Measurements from ENCODE around the gene CEP57L1.
"Not testable (repeated sequence)": the region's sequence is repeated elsewhere in the genome, so short reads cannot be mapped to it uniquely, and the experiment has no call there.

The CEP57L1 gene

GRCh38 chr6:109117346-109118035, 22.2 kb downstream of the CEP57L1 start:
- Mint-ChIP-seq H3K4me3 (no peak overlapping the region), H3K9me3 (no peaks in the 10 kb centered on the region), H3K27ac (no peak overlapping the region), H3K36me3 (no peaks in the 10 kb centered on the region), H3K4me1 (peaks cover 16% of the 10 kb centered on the region)
- ATAC-seq: no peak
- no peak for DNase-seq (ENCODE audit: low spot score in 2 of 2)

- Mint-ChIP-seq H3K36me3 (no peaks in the 10 kb centered on the region), H3K4me1 (peaks cover 11% of the 10 kb centered on the region), H3K4me3 (no peak overlapping the region), H3K9me3 (no peaks in the 10 kb centered on the region), H3K27ac (no peak overlapping the region)
- ATAC-seq: no peak
- no peak for DNase-seq (ENCODE audit: low spot score in 2 of 2)
These were observed 23.0 kb downstream of the CEP57L1 start for GRCh38 chr6:109118337-109118736.

GRCh38 chr6:109118871-109119354, 23.6 kb downstream of the CEP57L1 start:
- Mint-ChIP-seq H3K36me3 (no peaks in the 10 kb centered on the region), H3K9me3 (no peaks in the 10 kb centered on the region), H3K4me1 (peaks cover 11% of the 10 kb centered on the region), H3K27ac (no peak overlapping the region), H3K4me3 (no peak overlapping the region)
- ATAC-seq (no peak), DNase-seq (ENCODE audit: low spot score in 2 of 2) (no peak)

GRCh38 chr6:109121411-109121810, 26.1 kb downstream of the CEP57L1 start:
- DNase-seq (ENCODE audit: low spot score in 2 of 2) (no peak), ATAC-seq (no peak)
- peaks cover 11% of the 10 kb centered on the region for H3K4me1 Mint-ChIP-seq
- no peaks in the 10 kb centered on the region for H3K36me3 Mint-ChIP-seq
- H3K9me3 Mint-ChIP-seq: no peaks in the 10 kb centered on the region
- no peak overlapping the region for H3K27ac Mint-ChIP-seq
- H3K4me3 Mint-ChIP-seq: no peak overlapping the region

GRCh38 chr6:109124219-109124618, 28.9 kb downstream of the CEP57L1 start:
- H3K4me3 Mint-ChIP-seq: no peak overlapping the region
- H3K4me1 Mint-ChIP-seq: peaks cover 11% of the 10 kb centered on the region
- DNase-seq (ENCODE audit: low spot score in 2 of 2) (no peak), ATAC-seq (no peak)
- no peaks in the 10 kb centered on the region for H3K36me3 Mint-ChIP-seq
- H3K27ac Mint-ChIP-seq: no peak overlapping the region
- H3K9me3 Mint-ChIP-seq: no peaks in the 10 kb centered on the region

GRCh38 chr6:109125504-109125903, 30.2 kb downstream of the CEP57L1 start:
- Mint-ChIP-seq H3K27ac (no peak overlapping the region), H3K9me3 (no peaks in the 10 kb centered on the region), H3K36me3 (no peaks in the 10 kb centered on the region), H3K4me3 (no peak overlapping the region), H3K4me1 (peaks cover 11% of the 10 kb centered on the region)
- DNase-seq (ENCODE audit: low spot score in 2 of 2) (no peak), ATAC-seq (no peak)

- Mint-ChIP-seq H3K9me3 (no peaks in the 10 kb centered on the region), H3K4me1 (peaks cover 6% of the 10 kb centered on the region), H3K4me3 (no peak overlapping the region), H3K36me3 (no peaks in the 10 kb centered on the region), H3K27ac (no peak overlapping the region)
- DNase-seq (ENCODE audit: low spot score in 2 of 2): no peak
- no peak for ATAC-seq
These were observed 34.8 kb downstream of the CEP57L1 start for GRCh38 chr6:109130065-109130464.

GRCh38 chr6:109135600-109135999, 40.3 kb downstream of the CEP57L1 start:
- not testable (repeated sequence) for H3K9me3 Mint-ChIP-seq; H3K27ac Mint-ChIP-seq; H3K4me1 Mint-ChIP-seq; DNase-seq (ENCODE audit: low spot score in 2 of 2); H3K36me3 Mint-ChIP-seq; H3K4me3 Mint-ChIP-seq; ATAC-seq

GRCh38 chr6:109136039-109136438, 40.7 kb downstream of the CEP57L1 start:
- not testable (repeated sequence) for DNase-seq (ENCODE audit: low spot score in 2 of 2); H3K36me3 Mint-ChIP-seq; H3K4me1 Mint-ChIP-seq; H3K4me3 Mint-ChIP-seq; H3K9me3 Mint-ChIP-seq; H3K27ac Mint-ChIP-seq; ATAC-seq

GRCh38 chr6:109136530-109136929, 41.2 kb downstream of the CEP57L1 start:
- H3K4me3 Mint-ChIP-seq; H3K27ac Mint-ChIP-seq; DNase-seq (ENCODE audit: low spot score in 2 of 2); ATAC-seq; H3K4me1 Mint-ChIP-seq; H3K36me3 Mint-ChIP-seq; H3K9me3 Mint-ChIP-seq: not testable (repeated sequence)

- DNase-seq (ENCODE audit: low spot score in 2 of 2) (no peak), ATAC-seq (no peak)
- H3K4me1 Mint-ChIP-seq: no peaks in the 10 kb centered on the region
- H3K4me3 Mint-ChIP-seq: no peak overlapping the region
- peaks cover 5% of the 10 kb centered on the region for H3K36me3 Mint-ChIP-seq
- H3K27ac Mint-ChIP-seq: no peak overlapping the region
- no peaks in the 10 kb centered on the region for H3K9me3 Mint-ChIP-seq
These were observed 43.8 kb downstream of the CEP57L1 start for GRCh38 chr6:109139109-109139508.

GRCh38 chr6:109142067-109142466, 46.8 kb downstream of the CEP57L1 start:
- not testable (repeated sequence) for H3K9me3 Mint-ChIP-seq; DNase-seq (ENCODE audit: low spot score in 2 of 2); H3K27ac Mint-ChIP-seq; H3K4me1 Mint-ChIP-seq; H3K36me3 Mint-ChIP-seq; ATAC-seq; H3K4me3 Mint-ChIP-seq

GRCh38 chr6:109143191-109143590, 47.9 kb downstream of the CEP57L1 start:
- Mint-ChIP-seq H3K4me3 (no peak overlapping the region), H3K27ac (no peak overlapping the region), H3K36me3 (peaks cover 5% of the 10 kb centered on the region), H3K4me1 (no peaks in the 10 kb centered on the region), H3K9me3 (no peaks in the 10 kb centered on the region)
- no peak for DNase-seq (ENCODE audit: low spot score in 2 of 2)
- no peak for ATAC-seq

- H3K36me3 Mint-ChIP-seq; ATAC-seq; DNase-seq (ENCODE audit: low spot score in 2 of 2); H3K9me3 Mint-ChIP-seq; H3K4me1 Mint-ChIP-seq; H3K4me3 Mint-ChIP-seq; H3K27ac Mint-ChIP-seq: not testable (repeated sequence)
These were observed 52.9 kb downstream of the CEP57L1 start for GRCh38 chr6:109148251-109148650.

- H3K27ac Mint-ChIP-seq; H3K4me3 Mint-ChIP-seq; H3K9me3 Mint-ChIP-seq; DNase-seq (ENCODE audit: low spot score in 2 of 2); ATAC-seq; H3K4me1 Mint-ChIP-seq: not testable (repeated sequence)
- H3K36me3 Mint-ChIP-seq: peaks cover 11% of the 10 kb centered on the region
These were observed 53.4 kb downstream of the CEP57L1 start for GRCh38 chr6:109148716-109149115.

- no peaks in the 10 kb centered on the region for H3K4me1 Mint-ChIP-seq
- H3K27ac Mint-ChIP-seq: no peak overlapping the region
- no peak for ATAC-seq
- H3K4me3 Mint-ChIP-seq: no peak overlapping the region
- no peaks in the 10 kb centered on the region for H3K9me3 Mint-ChIP-seq
- peaks cover 23% of the 10 kb centered on the region for H3K36me3 Mint-ChIP-seq
- DNase-seq (ENCODE audit: low spot score in 2 of 2): no peak
These were observed 58.4 kb downstream of the CEP57L1 start for GRCh38 chr6:109153752-109154151.

Measured in stimulated activated effector memory CD8-positive, alpha-beta T cell treated with anti-CD3 and anti-CD28 coated beads, Interleukin-12 subunit alpha, Interleukin-12 subunit beta, amount 100 ng/mL, for 72 hours (primary cell).